Measurements from ENCODE around the gene KXD1. TPM values are rescaled to one million over a fixed set of nuclear protein-coding genes. Genes with fewer than 3 reads are reported as not detected.

The KXD1 gene
- total and polyA plus RNA-seq, 2 donors (not counting 1 experiment from before 2014, with no cell fraction given): 90.0 to 166 TPM

DNA sequence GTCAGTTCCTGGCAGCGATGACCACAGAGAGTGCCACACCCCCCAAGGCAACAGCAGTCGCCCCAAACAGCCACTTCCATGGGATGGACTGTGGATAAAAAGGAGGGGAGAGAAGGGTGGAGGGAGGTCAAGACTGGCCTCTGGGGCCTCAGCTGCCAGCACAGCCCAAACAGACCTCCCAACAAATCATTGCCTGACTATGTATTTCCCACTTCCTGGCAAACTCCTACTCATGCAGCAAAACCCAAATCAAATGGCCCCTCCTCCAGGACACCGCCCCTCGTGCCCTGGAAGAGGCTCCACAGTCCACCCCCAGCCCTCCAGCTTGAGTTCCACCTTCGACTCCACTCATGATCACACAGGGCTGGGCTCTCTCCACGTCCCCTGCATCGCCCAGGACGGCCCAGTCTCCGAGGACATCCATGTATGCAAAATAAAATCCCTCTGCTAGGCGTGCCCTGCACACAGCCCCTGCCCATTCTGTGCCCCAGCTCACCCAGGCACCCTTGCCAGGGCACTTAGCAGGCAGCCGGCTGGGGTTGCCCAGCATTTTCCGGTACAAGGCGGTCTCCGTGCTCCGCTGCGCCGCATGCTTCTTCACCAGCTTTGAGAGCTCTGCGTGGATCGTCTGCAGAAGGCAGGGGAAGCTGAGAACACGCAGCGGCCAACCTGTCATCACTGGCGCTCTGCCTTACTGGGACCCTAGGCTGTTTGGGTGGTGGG is 25.3 kb upstream of the KXD1 start:
- peaks cover 8 to 33% of the 10 kb centered on the region in 2 experiments for H3K36me3 ChIP-seq (replicated peaks in 1 of 2; ENCODE audit: control extremely low read depth in 1 of 2, control insufficient read depth in 1 of 2, extremely low read depth in 1 of 2, insufficient read depth in 2 of 2, low read length in 1 of 2)
- H3K4me1 ChIP-seq (ENCODE audit: control insufficient read depth in 2 of 2, insufficient read depth in 2 of 2, low read length in 2 of 2): no peaks in the 10 kb centered on the region
- TF ChIP-seq EZH2 (IDR thresholded peaks at IDR 0.05; ENCODE audit: borderline replicate concordance, insufficient read depth, low read depth, low read length, poor library complexity, severe bottlenecking): no peak
- no peak overlapping the region for H3K4me3 ChIP-seq (ENCODE audit: control extremely low read depth in 1 of 5, extremely low read depth in 1 of 5, insufficient read depth in 1 of 5, low read depth in 2 of 5, low read length in 4 of 5)
- no peaks in the 10 kb centered on the region for H3K4me1 Mint-ChIP-seq
- no peaks in the 10 kb centered on the region for H3K27me3 Mint-ChIP-seq
- no peak overlapping the region for H3K4me2 ChIP-seq (replicated peaks; ENCODE audit: low read depth, low read length, poor library complexity, severe bottlenecking)
- no peaks in the 10 kb centered on the region for H3K79me2 ChIP-seq (ENCODE audit: control insufficient read depth, insufficient read depth, low read length)
- H3K27ac Mint-ChIP-seq: no peak overlapping the region
- no peak overlapping the region for H3K4me3 Mint-ChIP-seq
- H3K27ac ChIP-seq (ENCODE audit: low read length in 2 of 2): no peak overlapping the region
- no peaks in the 10 kb centered on the region for H3K9me3 Mint-ChIP-seq (ENCODE audit: insufficient read depth)
- WGBS (ENCODE audit: insufficient coverage): 98% methylated on average over 21 of the region's 22 CpGs
- no peaks in the 10 kb centered on the region for H3K27me3 ChIP-seq (replicated peaks in 1 of 4; ENCODE audit: control extremely low read depth in 1 of 4, control insufficient read depth in 3 of 4, insufficient read depth in 4 of 4, low read length in 3 of 4)
- no peak for DNase-seq
- H3K9me3 ChIP-seq (ENCODE audit: control extremely low read depth in 1 of 3, control insufficient read depth in 2 of 3, insufficient read depth in 1 of 3, low read length in 2 of 3): peaks cover 0 to 3% (median 0%) of the 10 kb centered on the region in 3 donors
- intact Hi-C loops (cut with micrococcal nuclease): no loop called here
- CTCF ChIA-PET: no interaction called here
- no peak for ATAC-seq (ENCODE audit: low read depth)
- H4K20me1 ChIP-seq (ENCODE audit: control insufficient read depth, insufficient read depth, low read length, poor library complexity, severe bottlenecking): no peaks in the 10 kb centered on the region
- no peak overlapping the region for H2AFZ ChIP-seq (ENCODE audit: insufficient read depth, low read depth, low read length, poor library complexity, severe bottlenecking)
- POLR2A ChIA-PET: no interaction called here
- H3K9ac ChIP-seq (ENCODE audit: low read length): no peak overlapping the region

DNA sequence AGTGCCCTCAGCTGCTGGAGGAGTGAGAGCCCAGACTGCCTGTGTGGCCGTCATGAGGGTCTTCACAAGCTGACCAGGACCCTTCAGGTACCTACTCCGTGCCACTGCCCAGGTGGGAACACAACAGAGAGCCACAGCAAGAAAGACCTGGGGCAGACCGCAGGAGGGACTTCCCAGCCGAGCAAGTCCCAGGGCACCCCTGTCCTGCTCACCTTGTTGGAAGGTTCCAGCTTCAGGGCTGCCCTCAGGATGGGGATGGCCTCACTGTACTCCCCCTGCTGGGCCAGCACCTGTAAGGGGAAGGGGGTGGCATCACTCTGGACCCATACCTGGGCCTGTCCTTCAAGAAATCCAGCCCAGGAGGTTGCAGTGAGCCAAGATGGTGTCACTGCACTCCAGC is 24.6 kb upstream of the KXD1 start:
- Histone ChIP-seq H2AFZ (ENCODE audit: insufficient read depth, low read depth, low read length, poor library complexity, severe bottlenecking) (no peak overlapping the region), H3K9ac (ENCODE audit: low read length) (no peak overlapping the region), H4K20me1 (ENCODE audit: control insufficient read depth, insufficient read depth, low read length, poor library complexity, severe bottlenecking) (no peaks in the 10 kb centered on the region), H3K79me2 (ENCODE audit: control insufficient read depth, insufficient read depth, low read length) (no peaks in the 10 kb centered on the region), H3K4me3 (ENCODE audit: control extremely low read depth in 1 of 5, extremely low read depth in 1 of 5, insufficient read depth in 1 of 5, low read depth in 2 of 5, low read length in 4 of 5) (no peak overlapping the region), H3K27ac (ENCODE audit: low read length in 2 of 2) (no peak overlapping the region), H3K9me3 (ENCODE audit: control extremely low read depth in 1 of 3, control insufficient read depth in 2 of 3, insufficient read depth in 1 of 3, low read length in 2 of 3) (peaks cover 0 to 3% (median 0%) of the 10 kb centered on the region in 3 donors), H3K27me3 (replicated peaks in 1 of 4; ENCODE audit: control extremely low read depth in 1 of 4, control insufficient read depth in 3 of 4, insufficient read depth in 4 of 4, low read length in 3 of 4) (no peaks in the 10 kb centered on the region), H3K4me1 (ENCODE audit: control insufficient read depth in 2 of 2, insufficient read depth in 2 of 2, low read length in 2 of 2) (no peaks in the 10 kb centered on the region), H3K36me3 (replicated peaks in 1 of 2; ENCODE audit: control extremely low read depth in 1 of 2, control insufficient read depth in 1 of 2, extremely low read depth in 1 of 2, insufficient read depth in 2 of 2, low read length in 1 of 2) (peaks cover 8 to 40% of the 10 kb centered on the region in 2 experiments), H3K4me2 (replicated peaks; ENCODE audit: low read depth, low read length, poor library complexity, severe bottlenecking) (no peak overlapping the region)
- intact Hi-C loops (cut with micrococcal nuclease): no loop called here
- Mint-ChIP-seq H3K27ac (no peak overlapping the region), H3K9me3 (ENCODE audit: insufficient read depth) (no peaks in the 10 kb centered on the region), H3K4me1 (no peaks in the 10 kb centered on the region), H3K4me3 (no peak overlapping the region), H3K27me3 (no peaks in the 10 kb centered on the region)
- 99% methylated on average over 4 of the region's 4 CpGs for WGBS (ENCODE audit: insufficient coverage)
- DNase-seq (no peak), ATAC-seq (ENCODE audit: low read depth) (no peak)
- ChIA-PET POLR2A (no interaction called here), CTCF (no interaction called here)
- no peak for TF ChIP-seq EZH2 (IDR thresholded peaks at IDR 0.05; ENCODE audit: borderline replicate concordance, insufficient read depth, low read depth, low read length, poor library complexity, severe bottlenecking)
- TF ChIP-seq, protein P1, sequence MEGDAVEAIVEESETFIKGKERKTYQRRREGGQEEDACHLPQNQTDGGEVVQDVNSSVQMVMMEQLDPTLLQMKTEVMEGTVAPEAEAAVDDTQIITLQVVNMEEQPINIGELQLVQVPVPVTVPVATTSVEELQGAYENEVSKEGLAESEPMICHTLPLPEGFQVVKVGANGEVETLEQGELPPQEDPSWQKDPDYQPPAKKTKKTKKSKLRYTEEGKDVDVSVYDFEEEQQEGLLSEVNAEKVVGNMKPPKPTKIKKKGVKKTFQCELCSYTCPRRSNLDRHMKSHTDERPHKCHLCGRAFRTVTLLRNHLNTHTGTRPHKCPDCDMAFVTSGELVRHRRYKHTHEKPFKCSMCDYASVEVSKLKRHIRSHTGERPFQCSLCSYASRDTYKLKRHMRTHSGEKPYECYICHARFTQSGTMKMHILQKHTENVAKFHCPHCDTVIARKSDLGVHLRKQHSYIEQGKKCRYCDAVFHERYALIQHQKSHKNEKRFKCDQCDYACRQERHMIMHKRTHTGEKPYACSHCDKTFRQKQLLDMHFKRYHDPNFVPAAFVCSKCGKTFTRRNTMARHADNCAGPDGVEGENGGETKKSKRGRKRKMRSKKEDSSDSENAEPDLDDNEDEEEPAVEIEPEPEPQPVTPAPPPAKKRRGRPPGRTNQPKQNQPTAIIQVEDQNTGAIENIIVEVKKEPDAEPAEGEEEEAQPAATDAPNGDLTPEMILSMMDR (IDR thresholded peaks at IDR 0.05): no peak

All from B cell (primary cell).